Fibroblast of villous mesenchyme (primary cell): ENCODE data around the gene NEK6. TPM values are rescaled to one million over a fixed set of nuclear protein-coding genes. Genes with fewer than 3 reads are reported as not detected.

Experiments used
- DNase-seq: peaks from one replicate; pipeline ENCODE4 v3.0.0-alpha.2; 2010; ENCODE audit warnings: low read depth
- H3K4me3 ChIP-seq: 2 replicates; pipeline ENCODE4 v1.5.1; 2011; ENCODE audit warnings: low read depth, mild to moderate bottlenecking, low read length
- total RNA-seq: library from RNA; depleted of rRNA; stranded (reverse); fragments of >200 nt; gene quantifications from 2 replicates; pipeline ENCODE4 v1.2.3, GENCODE V29; 2012
- TF ChIP-seq, protein P1 (sequence below): IDR thresholded peaks from 2 replicates; pipeline ENCODE4 v1.5.1; 2012; ENCODE audit warnings: low read depth, mild to moderate bottlenecking, low read length; ENCODE audit not compliant: insufficient read depth

The NEK6 gene
- total RNA-seq, 1 donor = 41.9 TPM

GRCh38 chr9:124359855-124360678 is 102.3 kb downstream of the NEK6 start:
- H3K4me3 ChIP-seq = no peak overlapping the region
- no peak for DNase-seq
- TF ChIP-seq, protein P1, sequence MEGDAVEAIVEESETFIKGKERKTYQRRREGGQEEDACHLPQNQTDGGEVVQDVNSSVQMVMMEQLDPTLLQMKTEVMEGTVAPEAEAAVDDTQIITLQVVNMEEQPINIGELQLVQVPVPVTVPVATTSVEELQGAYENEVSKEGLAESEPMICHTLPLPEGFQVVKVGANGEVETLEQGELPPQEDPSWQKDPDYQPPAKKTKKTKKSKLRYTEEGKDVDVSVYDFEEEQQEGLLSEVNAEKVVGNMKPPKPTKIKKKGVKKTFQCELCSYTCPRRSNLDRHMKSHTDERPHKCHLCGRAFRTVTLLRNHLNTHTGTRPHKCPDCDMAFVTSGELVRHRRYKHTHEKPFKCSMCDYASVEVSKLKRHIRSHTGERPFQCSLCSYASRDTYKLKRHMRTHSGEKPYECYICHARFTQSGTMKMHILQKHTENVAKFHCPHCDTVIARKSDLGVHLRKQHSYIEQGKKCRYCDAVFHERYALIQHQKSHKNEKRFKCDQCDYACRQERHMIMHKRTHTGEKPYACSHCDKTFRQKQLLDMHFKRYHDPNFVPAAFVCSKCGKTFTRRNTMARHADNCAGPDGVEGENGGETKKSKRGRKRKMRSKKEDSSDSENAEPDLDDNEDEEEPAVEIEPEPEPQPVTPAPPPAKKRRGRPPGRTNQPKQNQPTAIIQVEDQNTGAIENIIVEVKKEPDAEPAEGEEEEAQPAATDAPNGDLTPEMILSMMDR = no peak

GRCh38 chr9:124361128-124361527 is 103.4 kb downstream of the NEK6 start:
- no peak overlapping the region for H3K4me3 ChIP-seq
- no peak for DNase-seq
- TF ChIP-seq, protein P1 = no peak

GRCh38 chr9:124363326-124364096 is 105.8 kb downstream of the NEK6 start:
- DNase-seq = no peak
- TF ChIP-seq, protein P1 = no peak
- no peak overlapping the region for H3K4me3 ChIP-seq

DNA sequence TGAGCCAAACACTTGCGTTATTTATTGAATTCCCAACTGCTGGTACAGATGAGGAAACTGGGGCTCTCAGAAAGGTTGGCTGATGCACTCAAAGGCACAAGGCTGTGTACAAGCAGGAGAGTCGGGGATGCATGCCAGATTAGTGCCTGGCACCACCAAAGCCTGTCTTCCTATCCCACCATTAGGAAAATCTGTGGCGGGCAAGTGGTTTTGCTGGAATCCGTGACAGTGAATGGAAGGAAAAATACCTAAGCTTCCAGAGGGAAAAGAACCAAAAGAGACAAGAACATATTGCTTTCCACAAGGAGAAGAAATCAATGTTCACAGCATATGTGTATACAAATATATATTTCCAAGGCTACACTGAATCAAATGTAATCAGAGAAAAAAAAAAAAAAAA is 106.4 kb downstream of the NEK6 start:
- DNase-seq = no peak
- TF ChIP-seq, protein P1 = no peak
- no peak overlapping the region for H3K4me3 ChIP-seq

DNA sequence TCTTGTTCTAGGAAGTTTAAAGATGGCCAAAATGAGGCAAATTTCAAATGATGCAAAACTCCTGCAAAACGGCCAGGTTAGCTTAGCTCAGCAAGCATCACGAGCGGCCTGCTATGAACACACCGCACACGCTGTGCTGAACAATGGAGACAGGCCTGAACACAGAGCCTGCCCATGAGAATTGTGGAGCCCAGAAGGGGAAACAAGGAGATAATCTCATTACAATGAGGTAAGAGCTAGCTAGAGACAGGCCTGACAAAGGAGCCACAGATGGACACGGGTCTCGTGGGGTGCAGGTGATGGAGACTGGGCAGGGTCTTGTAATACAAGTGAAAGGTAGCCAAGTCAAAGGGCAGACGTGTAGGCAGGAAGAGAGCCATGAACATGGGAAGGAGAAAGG is 107.3 kb downstream of the NEK6 start:
- H3K4me3 ChIP-seq = no peak overlapping the region
- TF ChIP-seq, protein P1 = no peak
- no peak for DNase-seq

DNA sequence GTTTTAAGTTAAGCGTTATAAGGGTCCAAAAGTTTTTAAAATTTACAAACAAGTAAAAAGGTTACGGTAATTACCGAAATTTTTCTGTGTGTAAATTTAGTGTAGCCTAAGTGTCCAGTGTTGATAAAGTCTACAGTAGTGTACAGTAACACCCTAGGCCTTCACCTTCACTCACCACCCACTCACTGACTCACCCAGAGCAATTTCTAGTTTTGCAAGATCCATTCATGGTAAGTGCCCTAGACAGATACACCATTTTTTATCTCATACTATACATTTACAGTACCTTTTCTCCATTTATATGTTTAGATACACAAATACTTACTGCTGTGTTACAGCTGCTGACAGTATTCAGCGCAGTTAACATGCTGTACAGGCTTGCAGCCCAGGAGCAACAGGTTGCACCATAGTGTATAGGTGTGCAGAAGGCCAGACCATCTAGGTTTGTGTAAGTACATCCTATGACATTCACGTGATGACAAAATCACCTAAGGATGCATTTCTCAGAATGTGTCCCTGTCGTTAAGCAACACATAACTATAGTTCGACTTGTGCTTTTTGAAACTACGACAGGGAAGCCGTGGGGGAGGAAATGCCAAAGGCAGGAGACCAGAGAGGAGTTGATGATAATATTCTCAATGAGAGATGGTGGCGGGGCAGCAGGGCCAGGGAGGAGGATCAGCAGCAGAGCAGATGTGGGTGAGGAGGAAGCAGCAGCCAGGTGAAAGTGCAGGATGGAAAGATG is 108.9 kb downstream of the NEK6 start:
- peak; percentile 30 for DNase-seq
- no peak overlapping the region for H3K4me3 ChIP-seq
- TF ChIP-seq, protein P1 = no peak
